H54 (cell line): ENCODE data around the gene TRMU.

ENCODE experiments used
- DNase-seq: peaks from one replicate; pipeline ENCODE4 v3.0.0; 2011; ENCODE audit warnings: low spot score, mixed read lengths; ENCODE audit not compliant: insufficient read length
- FAIRE-seq: peaks from 3 replicates; lab custom pipeline; 2011; peaks lifted over from hg19 to GRCh38; lab: Jason Lieb, UNC
- POLR2A ChIP-seq: IDR thresholded peaks from 2 replicates; pipeline ENCODE4 v1.6.1; 2011; ENCODE audit warnings: low read depth, mild to moderate bottlenecking, low read length

TRMU gene

DNA sequence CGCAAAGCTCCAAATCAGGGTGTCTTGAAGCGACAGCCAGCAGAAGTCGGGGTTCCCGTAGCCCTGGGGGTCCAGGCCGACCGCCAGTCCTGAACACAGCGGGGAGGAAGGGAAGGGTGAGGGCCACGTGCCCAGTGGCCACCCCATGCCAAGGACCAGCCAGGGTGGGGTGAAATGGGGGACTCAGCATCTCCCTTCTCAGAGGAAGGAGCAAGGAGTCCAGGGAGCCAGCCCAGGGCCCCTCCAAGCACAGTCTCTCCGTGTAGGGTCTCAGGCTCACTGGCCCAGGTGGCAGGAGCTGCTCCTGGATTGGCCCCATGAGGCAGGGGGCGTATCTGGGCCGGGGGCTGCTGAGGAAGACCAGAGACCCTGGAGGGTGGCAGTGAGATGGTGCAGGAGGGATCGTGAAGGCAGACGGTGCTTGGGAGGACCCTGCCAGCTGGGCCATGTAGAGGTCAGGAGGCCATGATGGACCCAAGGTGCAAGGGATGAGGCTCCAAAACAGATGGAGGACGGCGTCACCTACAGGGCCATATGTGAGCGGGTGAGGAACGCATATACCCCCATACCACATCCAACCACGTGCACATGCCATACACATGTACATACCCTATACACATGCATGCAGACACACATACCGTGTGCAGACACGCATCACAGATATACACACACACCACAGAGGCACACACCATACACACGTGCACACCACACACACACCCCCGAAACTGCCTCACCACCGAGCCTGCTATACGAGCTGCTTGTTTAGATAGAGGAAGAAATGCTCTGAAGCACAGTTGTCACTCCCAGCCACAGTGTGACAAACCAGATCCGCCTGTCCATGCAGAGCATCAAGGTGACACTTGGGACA, 34.4 kb downstream of the TRMU start:
- DNase-seq, result no peak
- TF ChIP-seq POLR2A, result no peak
- no peak for FAIRE-seq

DNA sequence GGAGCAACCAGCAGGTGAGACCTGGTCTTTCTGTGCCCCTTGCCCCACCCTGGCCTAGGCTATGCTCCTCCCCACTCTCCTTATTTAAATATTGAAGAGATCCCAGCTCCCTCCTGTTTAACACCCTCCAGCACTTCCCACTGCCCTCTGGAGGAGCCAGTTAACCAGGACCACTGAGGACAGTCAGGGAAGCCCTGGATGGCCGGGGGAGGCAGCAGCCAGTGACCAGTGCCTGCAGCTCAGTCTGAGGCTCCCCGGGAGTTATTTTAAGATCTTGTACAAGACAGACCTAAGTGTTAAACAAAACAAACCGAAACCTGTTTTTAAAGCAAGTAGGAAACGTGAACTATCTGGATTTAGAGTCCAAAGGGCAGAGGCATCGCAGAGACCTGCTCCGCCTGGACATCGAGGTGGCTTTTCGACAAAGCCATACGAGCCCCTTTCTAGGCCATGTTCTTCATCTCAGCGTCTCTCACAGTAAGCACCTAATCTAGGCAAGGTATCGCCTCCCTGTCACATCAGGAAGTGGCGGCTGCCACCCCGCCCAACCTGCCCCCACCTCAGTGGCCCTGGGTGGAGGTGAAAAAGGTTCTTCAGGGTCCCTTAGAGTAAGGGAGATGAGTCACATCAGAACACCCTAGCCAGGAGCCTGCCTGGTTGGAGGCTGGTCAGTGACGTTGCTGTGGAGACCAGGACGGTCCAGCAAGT, 35.2 kb downstream of the TRMU start:
- no peak for FAIRE-seq
- DNase-seq, result no peak
- TF ChIP-seq POLR2A, result no peak

DNA sequence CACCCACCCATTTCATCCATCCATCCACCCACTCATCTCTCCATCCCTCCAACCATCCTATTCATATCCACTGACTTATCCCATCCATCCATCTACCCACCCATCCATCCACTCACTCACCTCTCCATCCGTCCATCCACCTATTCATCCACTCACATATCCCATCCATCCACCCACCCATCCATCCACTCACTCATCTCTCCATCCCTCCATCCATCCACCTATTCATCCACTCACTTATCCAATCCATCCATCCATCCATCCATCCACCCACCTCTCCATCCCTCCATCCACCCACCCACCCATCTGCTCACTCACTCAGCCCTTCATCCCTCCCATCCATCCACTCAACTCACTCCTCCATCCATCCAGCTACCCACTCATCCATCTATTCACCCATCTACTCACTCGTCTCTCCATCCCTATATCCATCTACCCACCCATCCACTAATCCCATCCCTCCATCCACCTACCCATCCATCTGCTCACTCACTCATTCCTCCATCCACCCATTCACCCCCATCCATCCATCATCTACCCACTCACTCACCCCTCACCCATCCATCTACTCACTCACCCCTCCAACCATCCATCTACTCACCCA, 36.2 kb downstream of the TRMU start:
- no peak for TF ChIP-seq POLR2A
- DNase-seq (no peak), FAIRE-seq (no peak)

DNA sequence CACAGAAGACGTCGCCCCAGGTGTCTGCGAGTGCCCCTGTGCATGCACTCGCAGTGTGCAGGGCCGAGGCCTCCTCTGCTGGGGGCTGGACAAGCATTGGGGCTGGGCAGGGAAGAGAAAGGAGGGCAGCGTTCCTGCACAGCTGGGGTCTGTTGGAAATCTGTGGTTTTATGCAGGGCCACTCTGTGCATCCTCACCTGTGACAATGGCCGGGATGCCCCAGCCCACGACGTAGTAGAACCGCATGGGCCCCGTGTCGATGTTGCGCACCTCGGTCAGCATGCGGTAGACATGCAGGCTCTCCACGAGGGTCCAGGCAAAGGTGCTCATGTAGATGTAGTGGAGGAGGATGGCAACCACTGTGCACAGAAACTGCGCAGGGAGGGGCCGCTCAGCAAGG, 37.2 kb downstream of the TRMU start:
- no peak for DNase-seq
- TF ChIP-seq POLR2A, result no peak
- no peak for FAIRE-seq

DNA sequence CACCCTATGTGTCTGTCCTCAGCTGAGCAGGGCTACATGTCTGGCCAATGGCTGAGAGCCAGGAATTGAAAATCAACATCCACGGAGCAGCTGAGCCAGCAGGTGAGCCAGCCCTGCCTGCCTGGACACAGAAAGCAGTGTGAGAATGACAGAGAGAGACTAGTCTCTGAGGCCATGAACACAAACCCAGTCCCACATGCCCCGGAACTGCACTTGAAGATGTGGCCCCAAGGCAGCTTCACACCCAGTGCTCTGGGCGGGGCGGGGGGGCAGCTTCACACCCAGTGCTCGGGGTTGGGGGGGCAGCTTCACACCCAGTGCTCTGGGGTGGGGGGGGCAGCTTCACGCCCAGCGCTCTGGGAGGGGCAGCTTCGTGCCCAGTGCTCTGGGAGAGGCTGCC, 37.6 kb downstream of the TRMU start:
- FAIRE-seq (no peak), DNase-seq (no peak)
- TF ChIP-seq POLR2A, result no peak

DNA sequence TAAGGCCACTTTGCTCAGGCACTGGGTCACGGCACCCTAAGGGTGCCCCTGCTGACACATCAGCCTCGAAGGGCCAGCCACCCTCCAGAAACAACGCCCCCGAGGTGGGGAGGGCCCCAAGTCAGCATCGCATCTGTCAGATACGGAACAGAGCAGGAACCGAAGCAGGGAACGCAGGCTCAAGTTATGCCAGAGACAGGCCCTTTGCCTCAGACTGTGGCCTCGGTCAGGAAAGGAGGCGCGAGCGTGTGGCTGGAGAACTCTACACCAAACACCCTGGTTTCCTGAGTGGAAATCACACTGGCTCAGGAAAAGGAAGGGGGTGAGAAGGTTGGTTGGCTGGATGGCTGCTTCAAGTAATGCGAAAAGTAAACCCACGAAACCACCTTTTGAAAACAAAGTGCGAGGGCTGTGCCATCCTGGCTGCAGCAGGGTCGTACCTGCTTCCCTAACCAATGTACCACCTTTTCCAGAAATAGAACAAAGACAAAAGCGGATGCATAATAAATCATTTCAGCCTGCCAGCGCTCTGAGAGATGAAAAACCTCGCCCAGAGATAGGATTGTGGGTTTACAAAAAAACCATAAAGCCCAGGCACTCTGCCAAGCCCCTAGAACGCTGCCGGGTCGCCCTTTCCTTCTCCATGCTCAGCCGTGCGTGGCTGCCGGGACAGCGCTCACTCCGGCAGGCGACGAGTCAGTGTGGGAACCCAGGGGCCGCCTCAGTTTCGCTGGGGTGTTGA, 38.6 kb downstream of the TRMU start:
- no peak for TF ChIP-seq POLR2A
- FAIRE-seq (no peak), DNase-seq (no peak)

DNA sequence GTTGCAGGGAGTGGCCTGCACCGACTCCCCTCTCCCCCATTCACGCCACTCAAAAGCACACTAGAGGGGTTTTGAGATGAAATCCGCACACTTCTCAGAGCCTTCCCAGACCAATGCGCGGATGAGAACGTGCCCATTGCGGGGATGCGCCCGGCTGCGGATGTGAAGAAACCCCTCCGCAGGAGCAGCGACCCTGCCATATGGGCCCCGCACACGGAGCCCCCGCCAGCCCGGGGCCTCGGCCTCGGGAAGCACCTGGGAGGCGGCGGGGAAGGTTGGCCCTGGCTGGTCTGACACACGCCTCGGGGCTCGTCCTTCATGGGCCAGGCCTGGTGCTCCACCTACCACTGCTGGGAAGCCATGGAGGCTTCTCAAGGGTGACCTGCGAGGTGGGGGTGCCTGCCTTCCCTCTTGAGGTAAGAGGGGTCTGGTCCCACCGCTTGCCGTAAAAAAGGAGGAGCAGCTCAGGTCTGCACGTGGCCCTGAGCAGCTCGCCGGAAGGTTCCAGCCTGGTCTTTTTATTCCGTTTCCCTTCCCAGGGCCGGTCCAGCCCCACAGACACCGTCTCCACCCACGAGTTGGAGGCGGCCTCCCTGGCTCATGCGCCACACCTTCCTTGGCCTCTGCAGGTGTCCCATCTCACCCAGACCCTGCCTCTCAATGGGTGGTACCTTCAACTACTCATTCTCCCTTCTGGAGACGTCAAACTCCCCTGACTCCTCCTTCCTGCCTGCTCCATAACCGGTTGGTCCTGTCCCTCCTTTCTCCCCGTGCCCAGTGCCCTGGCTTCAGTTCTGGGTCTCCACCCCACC, 39.4 kb downstream of the TRMU start:
- FAIRE-seq (no peak), DNase-seq (no peak)
- no peak for TF ChIP-seq POLR2A

DNA sequence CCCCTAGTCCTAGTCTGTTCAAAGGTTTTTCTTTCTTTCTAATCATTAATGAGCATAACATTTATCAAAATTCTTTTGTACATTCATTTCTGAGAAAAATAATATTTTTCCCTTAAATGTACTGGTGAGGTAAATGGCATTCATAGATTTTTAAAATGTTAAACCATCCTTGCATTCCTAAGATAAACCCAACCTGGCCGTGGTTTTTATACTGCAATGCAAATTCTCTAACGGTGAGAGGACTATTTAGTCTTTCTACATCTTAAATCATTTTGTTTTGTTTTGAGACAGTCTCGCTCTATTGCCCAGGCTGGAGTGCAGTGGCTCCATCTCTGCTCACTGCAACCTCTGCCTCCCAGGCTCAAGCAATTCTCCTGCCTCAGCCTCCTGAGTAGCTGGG, 40.6 kb downstream of the TRMU start:
- no peak for FAIRE-seq
- TF ChIP-seq POLR2A, result no peak
- no peak for DNase-seq

DNA sequence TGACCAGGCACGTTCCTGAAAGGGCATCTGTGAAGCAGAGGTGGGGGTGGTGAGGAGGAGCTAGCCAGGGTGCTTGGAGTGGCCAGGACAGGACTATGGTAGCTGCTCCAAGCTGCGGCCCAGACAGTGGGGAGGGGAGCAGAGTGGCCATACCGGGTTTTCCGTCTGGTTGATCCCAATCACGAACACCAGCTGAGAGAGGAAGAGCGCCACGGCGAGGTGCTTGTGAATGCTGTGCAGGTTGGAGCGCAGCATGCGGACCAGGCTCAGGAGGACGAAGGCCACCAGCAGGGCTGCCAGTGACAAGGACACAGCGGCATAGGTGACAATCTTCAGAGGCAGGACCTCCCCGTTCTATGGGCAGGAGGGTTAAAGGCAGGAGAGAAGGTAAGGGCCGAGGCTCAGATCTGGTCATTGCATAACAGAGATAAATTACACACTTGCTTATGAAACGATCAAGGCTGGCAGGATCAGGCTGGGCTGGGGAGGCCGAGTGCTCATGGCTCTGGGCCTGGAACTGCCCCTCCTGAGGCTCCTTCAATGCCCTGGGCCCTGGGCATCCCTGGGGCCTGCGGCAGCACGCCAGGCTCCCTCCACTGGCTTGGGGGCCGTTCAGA, 41.5 kb downstream of the TRMU start:
- DNase-seq (no peak), FAIRE-seq (no peak)
- TF ChIP-seq POLR2A, result no peak

DNA sequence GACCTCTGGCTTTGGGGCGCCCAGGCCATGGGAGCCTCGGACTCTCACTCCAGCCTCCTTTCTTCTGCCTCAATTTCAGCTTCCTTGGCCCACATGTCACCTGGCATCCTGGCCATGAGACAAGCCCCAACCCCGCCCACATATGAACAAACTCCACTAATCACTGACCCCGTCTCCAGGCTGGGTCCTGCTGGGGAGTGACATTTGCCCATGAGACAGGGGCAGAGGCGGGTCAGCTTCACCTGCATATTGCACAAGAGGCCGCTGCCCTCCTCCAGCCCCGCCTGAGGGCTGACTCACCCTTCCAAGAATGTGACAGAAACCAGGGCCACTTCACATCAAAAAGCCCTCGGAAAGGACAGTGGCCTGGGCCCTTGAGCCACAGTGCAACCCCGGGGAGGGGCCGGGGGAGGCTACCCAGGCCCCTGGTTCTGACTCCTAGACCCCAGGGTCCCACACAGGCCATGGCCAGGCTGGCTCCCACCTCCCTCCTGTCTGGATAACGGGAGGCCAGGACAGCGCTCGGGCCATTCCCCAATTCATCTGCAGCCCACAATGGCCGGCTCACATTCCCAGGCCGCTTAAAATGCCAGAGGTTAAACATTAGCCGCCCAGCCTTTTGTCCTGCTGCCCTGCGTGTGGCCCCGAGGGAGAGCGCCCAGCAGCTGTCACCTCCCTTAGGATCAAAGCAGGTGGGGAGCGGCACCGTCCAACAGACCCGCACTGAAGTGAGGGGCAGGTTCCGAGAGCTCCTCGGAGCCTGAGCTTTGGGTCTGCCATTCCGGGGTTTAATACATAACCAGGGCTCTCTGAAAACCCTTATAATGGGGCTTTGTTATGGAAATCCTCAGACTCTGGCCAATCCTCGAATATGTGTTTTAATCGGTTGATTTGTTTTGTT, 42.3 kb downstream of the TRMU start:
- DNase-seq, result peak; percentile 79
- no peak for TF ChIP-seq POLR2A
- FAIRE-seq, result no peak

DNA sequence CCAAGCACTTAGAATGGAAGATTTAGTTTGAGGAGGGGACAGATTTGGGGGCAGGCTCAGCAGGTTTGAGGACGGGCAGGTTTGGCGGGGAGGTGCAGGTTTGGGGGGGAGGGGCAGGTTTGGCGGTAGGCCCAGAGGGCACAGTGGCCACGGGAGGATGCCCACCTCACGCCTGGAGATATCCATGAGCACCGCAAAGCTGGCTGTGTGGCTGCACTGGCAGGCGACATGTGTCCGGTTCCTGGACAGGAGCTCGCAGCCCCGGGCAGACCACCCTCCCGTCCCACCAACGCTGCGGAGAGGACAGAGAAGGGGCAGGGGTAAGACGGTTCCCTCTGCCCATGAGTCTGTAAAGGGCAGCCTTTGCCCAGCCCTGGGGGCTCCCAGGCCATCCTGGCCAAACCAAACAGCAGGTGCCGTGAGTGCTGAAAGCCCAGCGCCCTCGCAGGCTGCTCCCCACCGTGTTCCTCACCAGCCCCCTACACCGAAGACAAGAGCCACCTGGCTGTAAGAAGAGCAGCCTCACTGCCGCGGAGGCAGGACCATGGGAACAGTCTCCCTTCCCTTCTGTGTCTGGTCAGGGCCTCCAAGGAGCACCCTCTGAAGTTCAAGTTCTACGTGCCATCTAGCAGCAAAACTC, 43.0 kb downstream of the TRMU start:
- DNase-seq (no peak), FAIRE-seq (no peak)
- TF ChIP-seq POLR2A, result no peak
